K562 (cell line): ENCODE data around the gene BMP6. TPM values are rescaled to one million over a fixed set of nuclear protein-coding genes. Genes with fewer than 3 reads are reported as not detected.
A peak's percentile ranks its signal among the peaks of the same experiment; 100 is the strongest.

Source experiments
- ARID3B ChIP-seq: fragments of 250-450 bp; sonication (Bioruptor Pico); IDR thresholded peaks from 2 replicates; pipeline ENCODE4 v1.4.0; 2020; ENCODE audit warnings: borderline replicate concordance
- BCL6 ChIP-seq: fragments of 250-450 bp; sonication (Bioruptor Pico); IDR thresholded peaks from 2 replicates; pipeline ENCODE4 v1.4.0; 2020
- ELK3 ChIP-seq: fragments of 450-650 bp; formaldehyde crosslinking; IDR thresholded peaks from 2 replicates; pipeline ENCODE4 v1.4.0; 2020; ENCODE audit warnings: mild to moderate bottlenecking
- ESRRA ChIP-seq: fragments of 450-650 bp; IDR thresholded peaks from 2 replicates; pipeline ENCODE4 v1.6.1; 2014; ENCODE audit warnings: low read depth, mild to moderate bottlenecking, moderate library complexity, borderline replicate concordance
- FOS ChIP-seq: IDR thresholded peaks from 3 replicates; pipeline ENCODE4 v1.6.1; 2011; ENCODE audit not compliant: insufficient read length; ENCODE audit errors: extremely low read depth
- HOXB6 ChIP-seq: fragments of 250-450 bp; sonication (Bioruptor Pico); IDR thresholded peaks from 2 replicates; pipeline ENCODE4 v1.5.1; 2022; ENCODE audit warnings: mild to moderate bottlenecking, borderline replicate concordance
- NFIC ChIP-seq: fragments of 450-650 bp; IDR thresholded peaks from 2 replicates; pipeline ENCODE4 v1.6.1; 2017; ENCODE audit warnings: mild to moderate bottlenecking, inconsistent platforms
- RERE ChIP-seq: sonication (generic); formaldehyde crosslinking; IDR thresholded peaks from 2 replicates; pipeline ENCODE4 v1.8.0; 2023; ENCODE audit warnings: missing genetic modification reagents, mild to moderate bottlenecking, borderline replicate concordance
- ZNF584 ChIP-seq: fragments of 200-800 bp; sonication (Bioruptor generic); IDR thresholded peaks from 2 replicates; pipeline ENCODE4 v1.6.1; 2016; ENCODE audit warnings: low read depth, mild to moderate bottlenecking, missing genetic modification characterization, missing compliant biosample characterization
- polyA plus RNA-seq, 8 experiments: library from polyadenylated mRNA; depleted of rRNA in 4 of 8; stranded (reverse) in 5 of 8; unstranded in 3 of 8; fragments of >200 nt; fragmentation: Nextera tagmentation in 2 of 8; fragmentation: Illumina TruSeq in 1 of 8; extraction: Ambion mirVana in 2 of 8; extraction: Trizol in 1 of 8; gene quantifications; 2 replicates each; pipeline versions ENCODE4 v1.2.1 to v1.2.3, GENCODE V29; 2011 to 2014; ENCODE audit warnings: inconsistent platforms in 1 of 8, missing spikeins in 1 of 8
- total RNA-seq, 7 experiments: library from RNA; depleted of rRNA in 6 of 7; stranded (reverse); fragments of >200 nt in 6 of 7; fragmentation: Illumina TruSeq in 2 of 7; extraction: Trizol in 2 of 7; gene quantifications; 2 replicates each; pipeline versions ENCODE4 v1.2.1 to v1.2.3, GENCODE V29; 2011 to 2021; ENCODE audit warnings: low replicate concordance in 1 of 7
- TF ChIP-seq, protein P1 (sequence below), 2 experiments: fragments of 450-650 bp; IDR thresholded peaks; 2 replicates each; pipeline ENCODE4 v1.6.1; 2016
- TF ChIP-seq, protein P2 (sequence below): fragments of 450-650 bp; IDR thresholded peaks from 2 replicates; pipeline ENCODE4 v1.7.1; 2018; ENCODE audit warnings: mild to moderate bottlenecking, low read depth; ENCODE audit not compliant: partially characterized antibody
- TF ChIP-seq, protein P3 (sequence below): fragments of 250-450 bp; sonication (Bioruptor Pico); IDR thresholded peaks from 2 replicates; pipeline ENCODE4 v1.4.0; 2020; ENCODE audit warnings: mild to moderate bottlenecking

Gene BMP6
- total and polyA plus RNA-seq, 9 of the 15 experiments (the other 6 are each of a cell fraction or from before 2014, with no cell fraction given) = 0.01 to 0.13 (median 0.06) TPM; not detected in 3

- no peak for TF ChIP-seq ARID3B (CRISPR knock-in tag)
- no peak for TF ChIP-seq ZNF584
- peak; percentile 51 for TF ChIP-seq NFIC
- TF ChIP-seq, protein P1, sequence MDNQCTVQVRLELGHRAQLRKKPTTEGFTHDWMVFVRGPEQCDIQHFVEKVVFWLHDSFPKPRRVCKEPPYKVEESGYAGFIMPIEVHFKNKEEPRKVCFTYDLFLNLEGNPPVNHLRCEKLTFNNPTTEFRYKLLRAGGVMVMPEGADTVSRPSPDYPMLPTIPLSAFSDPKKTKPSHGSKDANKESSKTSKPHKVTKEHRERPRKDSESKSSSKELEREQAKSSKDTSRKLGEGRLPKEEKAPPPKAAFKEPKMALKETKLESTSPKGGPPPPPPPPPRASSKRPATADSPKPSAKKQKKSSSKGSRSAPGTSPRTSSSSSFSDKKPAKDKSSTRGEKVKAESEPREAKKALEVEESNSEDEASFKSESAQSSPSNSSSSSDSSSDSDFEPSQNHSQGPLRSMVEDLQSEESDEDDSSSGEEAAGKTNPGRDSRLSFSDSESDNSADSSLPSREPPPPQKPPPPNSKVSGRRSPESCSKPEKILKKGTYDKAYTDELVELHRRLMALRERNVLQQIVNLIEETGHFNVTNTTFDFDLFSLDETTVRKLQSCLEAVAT (IDR thresholded peaks at IDR 0.05) = no peak; a peak in 1 of 4 replicates
- no peak for TF ChIP-seq RERE (CRISPR knock-in tag)
- TF ChIP-seq, protein P2, sequence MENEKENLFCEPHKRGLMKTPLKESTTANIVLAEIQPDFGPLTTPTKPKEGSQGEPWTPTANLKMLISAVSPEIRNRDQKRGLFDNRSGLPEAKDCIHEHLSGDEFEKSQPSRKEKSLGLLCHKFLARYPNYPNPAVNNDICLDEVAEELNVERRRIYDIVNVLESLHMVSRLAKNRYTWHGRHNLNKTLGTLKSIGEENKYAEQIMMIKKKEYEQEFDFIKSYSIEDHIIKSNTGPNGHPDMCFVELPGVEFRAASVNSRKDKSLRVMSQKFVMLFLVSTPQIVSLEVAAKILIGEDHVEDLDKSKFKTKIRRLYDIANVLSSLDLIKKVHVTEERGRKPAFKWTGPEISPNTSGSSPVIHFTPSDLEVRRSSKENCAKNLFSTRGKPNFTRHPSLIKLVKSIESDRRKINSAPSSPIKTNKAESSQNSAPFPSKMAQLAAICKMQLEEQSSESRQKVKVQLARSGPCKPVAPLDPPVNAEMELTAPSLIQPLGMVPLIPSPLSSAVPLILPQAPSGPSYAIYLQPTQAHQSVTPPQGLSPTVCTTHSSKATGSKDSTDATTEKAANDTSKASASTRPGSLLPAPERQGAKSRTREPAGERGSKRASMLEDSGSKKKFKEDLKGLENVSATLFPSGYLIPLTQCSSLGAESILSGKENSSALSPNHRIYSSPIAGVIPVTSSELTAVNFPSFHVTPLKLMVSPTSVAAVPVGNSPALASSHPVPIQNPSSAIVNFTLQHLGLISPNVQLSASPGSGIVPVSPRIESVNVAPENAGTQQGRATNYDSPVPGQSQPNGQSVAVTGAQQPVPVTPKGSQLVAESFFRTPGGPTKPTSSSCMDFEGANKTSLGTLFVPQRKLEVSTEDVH = peak; percentile 56
- TF ChIP-seq ESRRA = no peak
- no peak for TF ChIP-seq FOS
- TF ChIP-seq BCL6 (CRISPR knock-in tag) = no peak
- TF ChIP-seq, protein P3, sequence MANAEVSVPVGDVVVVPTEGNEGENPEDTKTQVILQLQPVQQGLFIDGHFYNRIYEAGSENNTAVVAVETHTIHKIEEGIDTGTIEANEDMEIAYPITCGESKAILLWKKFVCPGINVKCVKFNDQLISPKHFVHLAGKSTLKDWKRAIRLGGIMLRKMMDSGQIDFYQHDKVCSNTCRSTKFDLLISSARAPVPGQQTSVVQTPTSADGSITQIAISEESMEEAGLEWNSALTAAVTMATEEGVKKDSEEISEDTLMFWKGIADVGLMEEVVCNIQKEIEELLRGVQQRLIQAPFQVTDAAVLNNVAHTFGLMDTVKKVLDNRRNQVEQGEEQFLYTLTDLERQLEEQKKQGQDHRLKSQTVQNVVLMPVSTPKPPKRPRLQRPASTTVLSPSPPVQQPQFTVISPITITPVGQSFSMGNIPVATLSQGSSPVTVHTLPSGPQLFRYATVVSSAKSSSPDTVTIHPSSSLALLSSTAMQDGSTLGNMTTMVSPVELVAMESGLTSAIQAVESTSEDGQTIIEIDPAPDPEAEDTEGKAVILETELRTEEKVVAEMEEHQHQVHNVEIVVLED (CRISPR knock-in tag) = no peak
- no peak for TF ChIP-seq HOXB6
- no peak for TF ChIP-seq ELK3
Measured at GRCh38 chr6:7912736-7913517, 187.0 kb downstream of the BMP6 start (continued).
